Measurements from ENCODE around the gene SHC3.

Gene SHC3

DNA sequence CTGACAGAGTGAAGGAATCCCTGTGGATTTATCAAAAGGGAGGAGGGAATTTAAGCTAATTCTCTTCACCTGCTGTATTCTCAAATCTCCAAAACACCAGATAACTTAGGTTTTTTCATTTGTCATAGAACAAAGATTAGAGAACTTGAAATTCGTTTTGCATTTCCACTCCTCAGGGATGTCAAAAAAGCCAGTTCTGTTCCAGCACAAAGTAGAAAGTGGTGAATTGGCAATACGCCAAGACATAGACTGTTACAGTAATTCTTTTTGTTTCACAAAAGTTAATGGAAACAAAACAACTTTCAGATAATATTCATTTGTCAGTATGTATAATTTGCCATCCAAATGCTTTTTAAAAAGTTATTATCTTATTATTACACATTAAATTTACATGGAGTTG is 172.4 kb downstream of the SHC3 start:
- no peak overlapping the region for H3K4me3 ChIP-seq (ENCODE audit: low read depth, low read length)
- in situ Hi-C loops (cut with HindIII; ENCODE audit: low sequenced_read_pairs): no loop called here
- TF ChIP-seq, protein P1, sequence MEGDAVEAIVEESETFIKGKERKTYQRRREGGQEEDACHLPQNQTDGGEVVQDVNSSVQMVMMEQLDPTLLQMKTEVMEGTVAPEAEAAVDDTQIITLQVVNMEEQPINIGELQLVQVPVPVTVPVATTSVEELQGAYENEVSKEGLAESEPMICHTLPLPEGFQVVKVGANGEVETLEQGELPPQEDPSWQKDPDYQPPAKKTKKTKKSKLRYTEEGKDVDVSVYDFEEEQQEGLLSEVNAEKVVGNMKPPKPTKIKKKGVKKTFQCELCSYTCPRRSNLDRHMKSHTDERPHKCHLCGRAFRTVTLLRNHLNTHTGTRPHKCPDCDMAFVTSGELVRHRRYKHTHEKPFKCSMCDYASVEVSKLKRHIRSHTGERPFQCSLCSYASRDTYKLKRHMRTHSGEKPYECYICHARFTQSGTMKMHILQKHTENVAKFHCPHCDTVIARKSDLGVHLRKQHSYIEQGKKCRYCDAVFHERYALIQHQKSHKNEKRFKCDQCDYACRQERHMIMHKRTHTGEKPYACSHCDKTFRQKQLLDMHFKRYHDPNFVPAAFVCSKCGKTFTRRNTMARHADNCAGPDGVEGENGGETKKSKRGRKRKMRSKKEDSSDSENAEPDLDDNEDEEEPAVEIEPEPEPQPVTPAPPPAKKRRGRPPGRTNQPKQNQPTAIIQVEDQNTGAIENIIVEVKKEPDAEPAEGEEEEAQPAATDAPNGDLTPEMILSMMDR (IDR thresholded peaks at IDR 0.05; ENCODE audit: low read depth, low read length, missing control alignments): no peak
- no peak for DNase-seq (ENCODE audit: low read depth)

DNA sequence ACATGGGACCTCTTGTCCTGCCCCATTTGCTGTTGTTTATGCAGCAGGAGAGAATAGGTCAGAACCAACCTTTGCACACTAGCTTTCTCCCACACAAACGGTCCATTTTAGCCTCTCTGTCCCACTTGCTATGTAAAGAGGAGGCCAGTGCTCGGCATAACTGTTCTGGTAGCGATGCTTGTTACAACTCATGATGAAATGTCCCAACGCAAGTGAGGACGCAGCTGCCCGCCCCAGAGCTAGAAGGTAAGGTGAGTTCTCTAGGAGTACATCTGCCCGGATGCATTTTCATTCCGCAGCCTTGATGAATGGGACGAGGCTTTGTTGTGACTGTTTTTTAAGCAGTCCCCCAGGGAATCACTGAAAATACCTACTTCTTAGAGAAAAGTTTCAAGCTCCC is 173.3 kb downstream of the SHC3 start:
- DNase-seq (ENCODE audit: low read depth): no peak
- TF ChIP-seq, protein P1 (IDR thresholded peaks at IDR 0.05; ENCODE audit: low read depth, low read length, missing control alignments): no peak
- no peak overlapping the region for H3K4me3 ChIP-seq (ENCODE audit: low read depth, low read length)
- in situ Hi-C loops (cut with HindIII; ENCODE audit: low sequenced_read_pairs): no loop called here

DNA sequence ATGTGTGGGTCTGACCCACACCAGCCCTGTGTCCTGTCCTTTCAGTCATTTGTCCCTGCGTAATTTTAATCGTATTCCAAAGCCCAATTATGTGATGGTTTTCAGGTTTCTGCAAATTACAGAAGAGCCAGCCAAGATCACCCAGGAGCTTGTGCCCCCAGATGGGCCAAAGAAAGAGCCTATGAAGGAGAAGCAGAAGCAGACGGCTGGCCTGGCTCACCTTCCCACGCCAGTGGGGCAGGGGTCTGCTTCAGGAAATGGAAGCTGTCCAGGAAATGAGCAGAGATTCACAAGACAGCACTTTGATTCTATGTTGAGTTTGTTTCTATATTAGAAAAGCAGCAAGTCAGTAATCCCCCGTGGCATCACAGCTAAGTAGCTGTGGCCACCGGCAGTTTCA is 175.6 kb downstream of the SHC3 start:
- in situ Hi-C loops (cut with HindIII; ENCODE audit: low sequenced_read_pairs): no loop called here
- DNase-seq (ENCODE audit: low read depth): no peak
- TF ChIP-seq, protein P1 (IDR thresholded peaks at IDR 0.05; ENCODE audit: low read depth, low read length, missing control alignments): no peak
- H3K4me3 ChIP-seq (ENCODE audit: low read depth, low read length): no peak overlapping the region

DNA sequence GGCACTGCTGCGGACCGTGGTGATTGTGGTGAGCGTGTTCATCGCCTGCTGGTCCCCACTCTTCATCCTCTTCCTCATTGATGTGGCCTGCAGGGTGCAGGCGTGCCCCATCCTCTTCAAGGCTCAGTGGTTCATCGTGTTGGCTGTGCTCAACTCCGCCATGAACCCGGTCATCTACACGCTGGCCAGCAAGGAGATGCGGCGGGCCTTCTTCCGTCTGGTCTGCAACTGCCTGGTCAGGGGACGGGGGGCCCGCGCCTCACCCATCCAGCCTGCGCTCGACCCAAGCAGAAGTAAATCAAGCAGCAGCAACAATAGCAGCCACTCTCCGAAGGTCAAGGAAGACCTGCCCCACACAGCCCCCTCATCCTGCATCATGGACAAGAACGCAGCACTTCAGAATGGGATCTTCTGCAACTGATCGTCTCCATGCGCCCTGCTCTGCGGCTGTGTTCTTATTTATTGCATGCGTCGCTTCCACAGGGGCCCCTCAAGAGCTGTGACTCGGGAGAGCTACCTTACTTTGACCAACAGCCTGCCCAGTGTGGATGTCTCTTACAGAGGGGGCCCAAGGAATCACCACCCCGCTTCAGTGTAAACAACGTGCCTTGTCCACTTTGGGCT is 176.6 kb downstream of the SHC3 start:
- no peak overlapping the region for H3K4me3 ChIP-seq (ENCODE audit: low read depth, low read length)
- TF ChIP-seq, protein P1 (IDR thresholded peaks at IDR 0.05; ENCODE audit: low read depth, low read length, missing control alignments): no peak
- no peak for DNase-seq (ENCODE audit: low read depth)
- in situ Hi-C loops (cut with HindIII; ENCODE audit: low sequenced_read_pairs): no loop called here

DNA sequence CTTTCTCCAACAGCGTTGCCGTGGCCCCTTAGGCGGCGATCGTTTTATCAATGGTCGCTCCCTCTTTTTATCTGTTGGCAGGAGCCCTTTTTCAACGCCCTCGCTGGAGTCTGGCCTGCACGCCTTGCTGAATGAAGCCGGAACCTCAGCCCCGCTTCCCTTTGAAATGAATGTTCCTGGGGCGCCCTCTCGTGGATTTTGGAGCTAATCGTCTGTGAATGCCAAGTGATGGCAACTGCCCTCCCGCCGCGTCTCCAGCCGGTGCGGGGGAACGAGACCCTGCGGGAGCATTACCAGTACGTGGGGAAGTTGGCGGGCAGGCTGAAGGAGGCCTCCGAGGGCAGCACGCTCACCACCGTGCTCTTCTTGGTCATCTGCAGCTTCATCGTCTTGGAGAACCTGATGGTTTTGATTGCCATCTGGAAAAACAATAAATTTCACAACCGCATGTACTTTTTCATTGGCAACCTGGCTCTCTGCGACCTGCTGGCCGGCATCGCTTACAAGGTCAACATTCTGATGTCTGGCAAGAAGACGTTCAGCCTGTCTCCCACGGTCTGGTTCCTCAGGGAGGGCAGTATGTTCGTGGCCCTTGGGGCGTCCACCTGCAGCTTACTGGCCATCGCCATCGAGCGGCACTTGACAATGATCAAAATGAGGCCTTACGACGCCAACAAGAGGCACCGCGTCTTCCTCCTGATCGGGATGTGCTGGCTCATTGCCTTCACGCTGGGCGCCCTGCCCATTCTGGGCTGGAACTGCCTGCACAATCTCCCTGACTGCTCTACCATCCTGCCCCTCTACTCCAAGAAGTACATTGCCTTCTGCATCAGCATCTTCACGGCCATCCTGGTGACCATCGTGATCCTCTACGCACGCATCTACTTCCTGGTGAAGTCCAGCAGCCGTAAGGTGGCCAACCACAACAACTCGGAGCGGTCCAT is 177.4 kb downstream of the SHC3 start:
- DNase-seq (ENCODE audit: low read depth): peak; percentile 76
- in situ Hi-C loops (cut with HindIII; ENCODE audit: low sequenced_read_pairs): no loop called here
- no peak overlapping the region for H3K4me3 ChIP-seq (ENCODE audit: low read depth, low read length)
- TF ChIP-seq, protein P1 (IDR thresholded peaks at IDR 0.05; ENCODE audit: low read depth, low read length, missing control alignments): peak; percentile 72

DNA sequence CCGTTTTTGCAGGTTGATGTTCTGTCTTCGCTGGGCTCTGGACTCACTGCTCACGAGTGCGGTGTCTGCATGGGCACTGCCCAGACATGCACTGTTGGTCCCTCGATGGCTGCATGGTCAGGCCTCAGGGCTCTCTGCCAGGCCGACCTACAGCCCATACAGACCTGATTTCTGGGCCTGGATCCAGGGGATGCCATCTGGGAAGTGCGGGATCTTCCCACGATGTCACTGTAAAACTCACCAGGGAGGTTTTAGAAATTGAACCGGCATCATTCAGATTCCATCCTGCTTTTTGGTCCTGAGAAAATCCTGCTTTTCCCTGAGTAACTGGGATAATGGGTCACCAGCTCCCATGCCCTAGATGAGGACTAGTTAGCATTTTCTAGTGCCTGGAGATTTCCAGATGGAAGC is 178.2 kb downstream of the SHC3 start:
- TF ChIP-seq, protein P1 (IDR thresholded peaks at IDR 0.05; ENCODE audit: low read depth, low read length, missing control alignments): no peak
- in situ Hi-C loops (cut with HindIII; ENCODE audit: low sequenced_read_pairs): no loop called here
- no peak overlapping the region for H3K4me3 ChIP-seq (ENCODE audit: low read depth, low read length)
- DNase-seq (ENCODE audit: low read depth): no peak

All from astrocyte of the cerebellum (primary cell).